Urinary bladder (tissue), 4 donors: ENCODE measurements around the gene SIN3B. TPM values are rescaled to one million over a fixed set of nuclear protein-coding genes. Genes with fewer than 3 reads are reported as not detected.
"Not testable (repeated sequence)": the region's sequence is repeated elsewhere in the genome, so short reads cannot be mapped to it uniquely, and the experiment has no call there.

Source experiments
- DNase-seq: peaks from one replicate; pipeline ENCODE4 v3.0.0-alpha.2; 2015; ENCODE audit errors: extremely low spot score
- H3K27ac ChIP-seq: one replicate; pipeline ENCODE4 v1.5.1; 2013; ENCODE audit warnings: low read depth, mild to moderate bottlenecking, moderate library complexity
- H3K36me3 ChIP-seq: one replicate; pipeline ENCODE4 v1.6.1; 2013; ENCODE audit warnings: mild to moderate bottlenecking, moderate library complexity; ENCODE audit not compliant: insufficient read depth
- H3K4me1 ChIP-seq: one replicate; pipeline ENCODE4 v1.6.1; 2013; ENCODE audit warnings: mild to moderate bottlenecking, moderate library complexity; ENCODE audit not compliant: insufficient read depth
- H3K4me3 ChIP-seq: one replicate; pipeline ENCODE4 v1.5.1; 2013; ENCODE audit warnings: low read depth, low read length
- WGBS: extraction: QIAGEN DNeasy Blood & Tissue Kit; methylation state at CpG from one replicate; pipeline ENCODE4 v1.1.7; 2013; 5-methylcytosine and 5-hydroxymethylcytosine counted together
- polyA plus RNA-seq: library from polyadenylated mRNA; stranded (reverse); fragments of 200-250 nt; gene quantifications from one replicate; pipeline ENCODE4 v1.2.3, GENCODE V29; 2013
- total RNA-seq: library from RNA; depleted of rRNA; stranded (reverse); fragments of >200 nt; gene quantifications from one replicate; pipeline ENCODE4 v1.2.3, GENCODE V29; 2014
- donor health status: healthy with polysubstance abuse.
- donor health status: healthy.

Gene SIN3B
- total and polyA plus RNA-seq, 2 donors = 32.9 to 33.3 TPM

GRCh38 chr19:16862826-16863415 is 33.7 kb downstream of the SIN3B start:
- H3K36me3 ChIP-seq = peaks cover 1% of the 10 kb centered on the region
- no peak overlapping the region for H3K4me3 ChIP-seq
- DNase-seq = no peak
- no peak overlapping the region for H3K27ac ChIP-seq
- H3K4me1 ChIP-seq = no peaks in the 10 kb centered on the region
- WGBS = 91% methylated on average over 10 of the region's 10 CpGs

DNA sequence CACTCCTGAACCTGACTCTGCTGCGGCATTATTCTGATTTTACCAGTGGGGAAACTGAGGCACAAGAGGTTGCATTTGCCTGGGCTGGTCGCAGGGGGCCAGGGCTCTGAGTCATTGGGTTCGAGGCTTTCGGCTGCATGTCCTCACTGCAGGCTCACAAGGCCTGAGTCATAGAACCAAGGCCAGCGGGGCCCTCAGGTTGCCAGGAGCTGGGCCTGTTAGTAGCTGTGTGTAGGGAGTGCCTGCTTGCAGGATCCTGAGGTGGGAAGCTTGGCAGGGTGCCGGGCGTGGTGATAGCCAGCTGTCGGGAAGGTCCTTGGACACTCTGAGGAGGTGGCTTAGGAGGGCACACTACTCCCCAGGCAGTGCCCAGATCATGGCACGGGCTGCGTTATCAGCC is 38.0 kb downstream of the SIN3B start:
- H3K36me3 ChIP-seq = peaks cover 4% of the 10 kb centered on the region
- no peaks in the 10 kb centered on the region for H3K4me1 ChIP-seq

DNA sequence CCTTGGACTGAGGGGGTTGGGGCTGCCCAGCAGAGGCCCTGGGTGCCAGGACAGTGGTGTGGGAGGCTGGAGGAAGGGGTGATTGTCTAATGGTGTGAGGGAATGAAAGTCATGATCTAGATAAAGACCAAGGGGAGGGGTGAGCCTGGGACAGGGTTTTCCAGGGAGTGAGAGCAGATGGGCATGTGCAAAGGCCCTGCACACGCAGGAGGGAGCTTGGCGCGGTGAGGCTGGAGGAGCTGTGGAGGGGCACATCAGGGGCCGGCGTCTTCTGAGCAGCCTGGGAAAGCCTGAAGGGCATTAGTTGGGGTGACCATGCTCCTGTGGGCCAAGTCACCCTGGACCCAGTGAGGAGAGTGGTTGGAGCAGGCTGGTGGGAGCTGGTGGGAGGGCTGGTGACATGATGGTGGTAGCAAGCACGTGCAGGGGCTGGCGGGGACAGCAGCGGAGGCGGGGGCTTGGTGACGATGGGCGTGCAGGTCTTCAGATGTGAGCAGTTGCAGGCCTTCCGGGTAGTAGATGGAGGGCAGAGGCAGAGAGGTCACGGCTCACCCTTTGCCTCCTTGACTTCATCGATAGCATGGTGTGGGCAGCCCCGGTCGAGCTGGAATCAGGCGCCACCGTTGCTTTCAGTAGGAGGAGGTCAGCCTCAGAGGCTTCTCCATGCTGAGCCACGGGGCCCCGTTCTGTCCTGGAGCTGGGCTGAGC is 39.4 kb downstream of the SIN3B start:
- 92% methylated on average over 20 of the region's 20 CpGs for WGBS
- H3K4me3 ChIP-seq = no peak overlapping the region
- H3K27ac ChIP-seq = no peak overlapping the region
- H3K4me1 ChIP-seq = no peaks in the 10 kb centered on the region
- no peak for DNase-seq
- H3K36me3 ChIP-seq = peaks cover 2% of the 10 kb centered on the region

More for the DNA sequence above, 38.0 kb downstream of the SIN3B start:
- WGBS = 96% methylated on average over 10 of the region's 10 CpGs
- no peak overlapping the region for H3K4me3 ChIP-seq
- no peak overlapping the region for H3K27ac ChIP-seq
- DNase-seq = no peak

DNA sequence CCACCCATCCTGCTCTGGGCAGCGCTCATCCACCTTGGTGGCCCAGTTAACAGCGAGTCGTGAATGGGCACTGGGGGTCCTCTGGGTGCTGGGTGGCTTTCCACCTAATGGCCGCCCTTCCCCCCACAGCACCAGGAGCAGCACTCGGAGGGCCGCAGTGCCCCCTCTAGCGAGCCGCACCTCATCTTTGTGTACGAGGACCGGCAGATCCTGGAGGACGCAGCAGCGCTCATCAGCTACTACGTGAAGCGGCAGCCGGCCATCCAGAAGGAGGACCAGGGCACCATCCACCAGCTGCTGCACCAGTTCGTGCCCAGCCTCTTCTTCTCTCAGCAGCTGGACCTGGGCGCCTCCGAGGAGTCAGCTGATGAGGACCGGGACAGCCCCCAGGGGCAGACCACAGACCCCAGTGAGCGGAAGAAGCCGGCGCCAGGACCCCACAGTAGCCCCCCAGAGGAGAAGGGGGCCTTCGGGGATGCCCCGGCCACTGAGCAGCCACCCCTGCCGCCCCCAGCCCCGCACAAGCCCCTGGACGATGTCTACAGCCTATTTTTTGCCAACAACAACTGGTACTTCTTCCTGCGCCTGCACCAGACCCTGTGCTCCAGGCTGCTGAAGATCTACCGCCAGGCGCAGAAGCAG is 40.3 kb downstream of the SIN3B start:
- no peak overlapping the region for H3K27ac ChIP-seq
- peaks cover 2% of the 10 kb centered on the region for H3K36me3 ChIP-seq
- DNase-seq = no peak
- no peak overlapping the region for H3K4me3 ChIP-seq
- 95% methylated on average over 30 of the region's 30 CpGs for WGBS
- no peaks in the 10 kb centered on the region for H3K4me1 ChIP-seq

DNA sequence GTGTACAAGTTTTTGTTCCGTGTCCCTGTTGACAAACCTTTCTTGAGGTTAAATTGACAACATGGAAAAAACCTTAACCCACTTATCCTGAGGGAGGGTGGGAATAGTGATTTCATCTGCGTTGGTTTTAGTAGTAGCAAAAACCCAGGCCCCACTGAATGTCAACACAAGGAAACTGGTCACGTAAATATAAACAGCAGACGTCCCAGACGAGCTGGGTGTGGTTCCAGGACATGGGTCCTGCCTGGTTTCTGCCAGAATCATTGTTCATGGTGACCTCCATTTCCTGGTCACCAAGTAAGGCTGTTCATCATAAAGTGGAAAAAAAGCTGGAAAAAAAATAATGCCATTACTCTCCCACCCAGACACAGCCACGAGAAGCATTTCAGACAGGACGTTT is 42.7 kb downstream of the SIN3B start:
- peak overlapping the region; percentile 47 for H3K27ac ChIP-seq
- no peak overlapping the region for H3K4me3 ChIP-seq
- WGBS = 48% methylated on average over 7 of the region's 7 CpGs
- no peaks in the 10 kb centered on the region for H3K4me1 ChIP-seq
- DNase-seq = no peak
- peaks cover 6% of the 10 kb centered on the region for H3K36me3 ChIP-seq

DNA sequence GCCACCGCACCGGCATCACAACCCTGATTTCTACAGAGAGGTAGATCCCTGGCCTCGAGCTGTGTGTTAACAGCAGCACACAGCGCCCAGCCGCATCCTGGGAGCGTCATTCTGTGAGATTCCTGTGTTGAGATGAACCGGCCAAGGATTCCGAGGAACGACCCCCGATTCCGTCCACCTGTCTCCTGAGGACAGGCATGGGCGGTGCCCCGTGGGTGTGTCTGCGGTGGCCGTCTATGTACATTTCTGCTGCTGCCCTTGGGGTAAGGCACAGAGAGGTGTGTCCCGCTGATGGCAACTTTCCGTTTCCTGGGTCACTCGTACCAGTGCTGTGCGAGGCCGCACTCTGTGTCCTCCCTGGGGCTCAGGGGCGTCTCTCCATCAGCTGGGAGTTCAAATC is 43.5 kb downstream of the SIN3B start:
- Histone ChIP-seq H3K4me1 (no peaks in the 10 kb centered on the region), H3K27ac (no peak overlapping the region), H3K36me3 (peaks cover 6% of the 10 kb centered on the region), H3K4me3 (no peak overlapping the region)
- WGBS = 93% methylated on average over 21 of the region's 21 CpGs
- no peak for DNase-seq

- DNase-seq = no peak
- peaks cover 10% of the 10 kb centered on the region for H3K36me3 ChIP-seq
- no peak overlapping the region for H3K4me3 ChIP-seq
- H3K27ac ChIP-seq = no peak overlapping the region
- no peaks in the 10 kb centered on the region for H3K4me1 ChIP-seq
- WGBS = 93% methylated on average over 3 of the region's 3 CpGs
These were observed 44.4 kb downstream of the SIN3B start for GRCh38 chr19:16873594-16873993.

- H3K27ac ChIP-seq = no peak overlapping the region
- peaks cover 12% of the 10 kb centered on the region for H3K36me3 ChIP-seq
- WGBS = 88% methylated on average over 1 of the region's 1 CpG
- H3K4me1 ChIP-seq = no peaks in the 10 kb centered on the region
- no peak overlapping the region for H3K4me3 ChIP-seq
- DNase-seq = no peak
These were observed 45.2 kb downstream of the SIN3B start for GRCh38 chr19:16874250-16874977.

DNA sequence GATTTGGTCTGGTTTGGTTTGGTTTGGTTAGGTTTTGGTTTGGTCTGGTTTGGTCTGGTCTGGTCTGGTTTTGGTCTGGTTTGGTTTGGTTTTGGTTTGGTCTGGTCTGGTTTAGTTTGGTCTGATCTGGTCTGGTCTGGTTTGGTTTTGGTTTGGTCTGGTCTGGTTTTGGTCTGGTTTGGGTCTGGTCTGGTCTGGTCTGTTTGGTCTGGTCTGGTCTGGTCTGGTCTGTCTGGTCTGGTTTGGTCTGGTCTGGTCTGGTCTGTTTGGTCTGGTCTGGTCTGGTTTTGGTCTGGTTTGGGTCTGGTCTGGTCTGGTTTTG is 45.7 kb downstream of the SIN3B start:
- not testable (repeated sequence) for H3K4me3 ChIP-seq, H3K4me1 ChIP-seq, DNase-seq, H3K27ac ChIP-seq
- peaks cover 16% of the 10 kb centered on the region for H3K36me3 ChIP-seq

DNA sequence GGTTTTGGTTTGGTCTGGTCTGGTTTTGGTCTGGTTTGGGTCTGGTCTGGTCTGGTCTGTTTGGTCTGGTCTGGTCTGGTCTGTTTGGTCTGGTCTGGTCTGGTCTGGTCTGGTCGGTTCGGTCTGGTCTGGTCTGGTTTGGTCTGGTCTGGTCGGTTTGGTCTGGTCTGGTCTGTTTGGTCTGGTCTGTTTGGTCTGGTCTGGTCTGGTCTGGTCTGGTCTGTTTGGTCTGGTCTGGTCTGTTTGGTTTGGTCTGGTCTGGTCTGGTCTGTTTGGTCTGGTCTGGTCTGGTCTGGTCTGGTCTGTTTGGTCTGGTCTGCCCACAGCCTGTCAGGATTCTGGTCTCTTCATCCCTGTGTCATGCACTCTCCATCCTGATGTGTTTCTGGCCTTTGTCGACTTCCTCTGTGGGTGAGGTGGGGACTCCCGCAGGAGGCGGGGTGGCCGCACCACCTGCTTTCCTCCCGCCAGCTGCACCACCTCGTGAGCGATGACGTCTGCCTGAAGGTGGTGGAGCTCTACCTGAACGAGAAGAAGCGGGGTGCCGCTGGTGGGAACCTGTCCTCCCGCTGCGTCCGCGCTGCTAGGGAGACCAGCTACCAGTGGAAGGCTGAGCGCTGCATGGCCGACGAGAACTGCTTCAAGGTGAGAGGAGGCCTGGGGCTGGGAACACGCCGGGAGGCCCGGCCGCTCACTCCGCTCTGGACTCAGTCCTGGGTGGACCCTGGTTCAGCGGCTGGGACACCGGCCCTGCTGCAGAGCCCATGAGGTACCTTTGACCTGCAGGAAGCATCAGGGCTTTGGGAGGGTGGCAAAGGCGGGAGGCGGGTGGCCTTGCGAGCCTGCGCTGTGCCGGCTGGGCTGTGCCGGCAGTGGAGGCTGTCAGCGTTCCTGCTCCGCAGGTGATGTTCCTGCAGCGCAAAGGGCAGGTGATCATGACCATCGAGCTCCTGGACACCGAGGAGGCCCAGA is 46.7 kb downstream of the SIN3B start:
- peaks cover 17% of the 10 kb centered on the region for H3K36me3 ChIP-seq
- no peaks in the 10 kb centered on the region for H3K4me1 ChIP-seq
- no peak overlapping the region for H3K27ac ChIP-seq
- no peak for DNase-seq
- WGBS = 93% methylated on average over 39 of the region's 39 CpGs
- no peak overlapping the region for H3K4me3 ChIP-seq

- Histone ChIP-seq H3K36me3 (peaks cover 17% of the 10 kb centered on the region), H3K27ac (no peak overlapping the region)
These were observed 47.7 kb downstream of the SIN3B start for GRCh38 chr19:16876904-16877361.

GRCh38 chr19:16877581-16877980 is 48.4 kb downstream of the SIN3B start:
- peaks cover 17% of the 10 kb centered on the region for H3K36me3 ChIP-seq
- no peaks in the 10 kb centered on the region for H3K4me1 ChIP-seq
- no peak for DNase-seq
- WGBS = 90% methylated on average over 11 of the region's 11 CpGs
- H3K27ac ChIP-seq = no peak overlapping the region
- no peak overlapping the region for H3K4me3 ChIP-seq

More at GRCh38 chr19:16876904-16877361, 47.7 kb downstream of the SIN3B start:
- WGBS = 82% methylated on average over 12 of the region's 12 CpGs
- H3K4me1 ChIP-seq = no peaks in the 10 kb centered on the region
- no peak overlapping the region for H3K4me3 ChIP-seq
- DNase-seq = no peak
